ENCODE results near the gene TCF4. TPM values are rescaled to one million over a fixed set of nuclear protein-coding genes. Genes with fewer than 3 reads are reported as not detected.

The TCF4 gene
- total and polyA plus RNA-seq, 10 donors: 14.6 to 200 (median 153) TPM

- TF ChIP-seq, protein P1, sequence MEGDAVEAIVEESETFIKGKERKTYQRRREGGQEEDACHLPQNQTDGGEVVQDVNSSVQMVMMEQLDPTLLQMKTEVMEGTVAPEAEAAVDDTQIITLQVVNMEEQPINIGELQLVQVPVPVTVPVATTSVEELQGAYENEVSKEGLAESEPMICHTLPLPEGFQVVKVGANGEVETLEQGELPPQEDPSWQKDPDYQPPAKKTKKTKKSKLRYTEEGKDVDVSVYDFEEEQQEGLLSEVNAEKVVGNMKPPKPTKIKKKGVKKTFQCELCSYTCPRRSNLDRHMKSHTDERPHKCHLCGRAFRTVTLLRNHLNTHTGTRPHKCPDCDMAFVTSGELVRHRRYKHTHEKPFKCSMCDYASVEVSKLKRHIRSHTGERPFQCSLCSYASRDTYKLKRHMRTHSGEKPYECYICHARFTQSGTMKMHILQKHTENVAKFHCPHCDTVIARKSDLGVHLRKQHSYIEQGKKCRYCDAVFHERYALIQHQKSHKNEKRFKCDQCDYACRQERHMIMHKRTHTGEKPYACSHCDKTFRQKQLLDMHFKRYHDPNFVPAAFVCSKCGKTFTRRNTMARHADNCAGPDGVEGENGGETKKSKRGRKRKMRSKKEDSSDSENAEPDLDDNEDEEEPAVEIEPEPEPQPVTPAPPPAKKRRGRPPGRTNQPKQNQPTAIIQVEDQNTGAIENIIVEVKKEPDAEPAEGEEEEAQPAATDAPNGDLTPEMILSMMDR (IDR thresholded peaks at IDR 0.05 in 8 of 11, conservative IDR thresholded peaks at IDR 0.05 in 3 of 11): no peak
- TF ChIP-seq POLR2AphosphoS5 (IDR thresholded peaks at IDR 0.05) (no peak), POLR2A (IDR thresholded peaks at IDR 0.05) (no peak)
- intact Hi-C loops (cut with DNase I; ENCODE audit: low total_unique reads): no loop called here
Observed at GRCh38 chr18:55318951-55319441, 269.0 kb downstream of the TCF4 start.

GRCh38 chr18:55317864-55318263, 270.1 kb downstream of the TCF4 start:
- Histone ChIP-seq H3K4me1 (peaks cover 13 to 79% (median 60%) of the 10 kb centered on the region in 6 donors), H3K9me3 (no peaks in the 10 kb centered on the region), H3K27me3 (replicated peaks in 1 of 7) (peaks cover 0 to 6% (median 0%) of the 10 kb centered on the region in 7 donors), H3K36me3 (no peaks in the 10 kb centered on the region), H3K4me3 (peak overlapping the region in 5 of 8 donors; percentile 2 to 83 (median 3)), H3K27ac (peak overlapping the region; percentile 87 to 98 (median 94))
- intact Hi-C loops (cut with DNase I; ENCODE audit: low total_unique reads): no loop called here
- WGBS, 5 donors: 37 to 67% (median 52%) methylated on average over 6 of the region's 6 CpGs
- DNase-seq: no peak
- TF ChIP-seq POLR2A (IDR thresholded peaks at IDR 0.05): no peak
- TF ChIP-seq, protein P1 (IDR thresholded peaks at IDR 0.05 in 8 of 11, conservative IDR thresholded peaks at IDR 0.05 in 3 of 11): no peak
- TF ChIP-seq POLR2AphosphoS5 (IDR thresholded peaks at IDR 0.05): no peak

More at GRCh38 chr18:55318951-55319441, 269.0 kb downstream of the TCF4 start:
- no peak for DNase-seq
- Histone ChIP-seq H3K9me3 (no peaks in the 10 kb centered on the region), H3K36me3 (no peaks in the 10 kb centered on the region), H3K27ac (peak overlapping the region; percentile 87 to 98 (median 94)), H3K27me3 (replicated peaks in 1 of 7) (peaks cover 0 to 6% (median 0%) of the 10 kb centered on the region in 7 donors), H3K4me3 (peak overlapping the region; percentile 7 to 83 (median 60)), H3K4me1 (peaks cover 23 to 79% (median 63%) of the 10 kb centered on the region in 6 donors)
- 23 to 50% (median 47%) methylated on average over 3 of the region's 3 CpGs for WGBS, 5 donors

GRCh38 chr18:55317324-55317723, 270.7 kb downstream of the TCF4 start:
- Histone ChIP-seq H3K9me3 (no peaks in the 10 kb centered on the region), H3K4me1 (peaks cover 13 to 79% (median 60%) of the 10 kb centered on the region in 6 donors), H3K36me3 (no peaks in the 10 kb centered on the region), H3K4me3 (peak overlapping the region in 2 of 8 donors; percentile 54 to 83), H3K27ac (peak overlapping the region; percentile 87 to 98 (median 94)), H3K27me3 (replicated peaks in 1 of 7) (peaks cover 0 to under 1% (median 0%) of the 10 kb centered on the region in 7 donors)
- 45 to 80% (median 65%) methylated on average over 1 of the region's 1 CpG for WGBS, 5 donors
- intact Hi-C loops (cut with DNase I; ENCODE audit: low total_unique reads): no loop called here
- no peak for DNase-seq
- TF ChIP-seq POLR2A (IDR thresholded peaks at IDR 0.05): no peak

- Histone ChIP-seq H3K9me3 (no peaks in the 10 kb centered on the region), H3K4me3 (peak overlapping the region in 2 of 8 donors; percentile 1 to 5), H3K4me1 (peaks cover 13 to 86% (median 64%) of the 10 kb centered on the region in 6 donors), H3K36me3 (no peaks in the 10 kb centered on the region), H3K27ac (peak overlapping the region in 7 of 8 donors; percentile 90 to 98 (median 94)), H3K27me3 (replicated peaks in 1 of 7) (no peaks in the 10 kb centered on the region)
- intact Hi-C loops (cut with DNase I; ENCODE audit: low total_unique reads): no loop called here
- no peak for DNase-seq
- TF ChIP-seq POLR2A (IDR thresholded peaks at IDR 0.05) (no peak), POLR2AphosphoS5 (IDR thresholded peaks at IDR 0.05) (no peak)
- TF ChIP-seq, protein P1 (IDR thresholded peaks at IDR 0.05 in 8 of 11, conservative IDR thresholded peaks at IDR 0.05 in 3 of 11): no peak
- WGBS, 5 donors: 14 to 24% (median 16%) methylated on average over 4 of the region's 4 CpGs
Observed at GRCh38 chr18:55316486-55317184, 271.4 kb downstream of the TCF4 start.

Measured in spleen (tissue), 11 donors.